SKM-1 treated with dmso at 0.1 percent for 144 hours (cell line): ENCODE data around the gene MMP7.
"Not testable (repeated sequence)": the region's sequence is repeated elsewhere in the genome, so short reads cannot be mapped to it uniquely, and the experiment has no call there.

Experiments used
- DNase-seq: peaks from one replicate; lab custom pipeline; 2025; ENCODE audit not compliant: unreplicated experiment; lab: John Stamatoyannopoulos, UW

Gene MMP7

GRCh38 chr11:102539567-102539966 lies 9.0 kb upstream of the MMP7 start:
- DNase-seq: no peak

GRCh38 chr11:102538932-102539331 lies 8.4 kb upstream of the MMP7 start:
- no peak for DNase-seq

GRCh38 chr11:102534261-102534872 lies 3.8 kb upstream of the MMP7 start:
- no peak for DNase-seq

DNA sequence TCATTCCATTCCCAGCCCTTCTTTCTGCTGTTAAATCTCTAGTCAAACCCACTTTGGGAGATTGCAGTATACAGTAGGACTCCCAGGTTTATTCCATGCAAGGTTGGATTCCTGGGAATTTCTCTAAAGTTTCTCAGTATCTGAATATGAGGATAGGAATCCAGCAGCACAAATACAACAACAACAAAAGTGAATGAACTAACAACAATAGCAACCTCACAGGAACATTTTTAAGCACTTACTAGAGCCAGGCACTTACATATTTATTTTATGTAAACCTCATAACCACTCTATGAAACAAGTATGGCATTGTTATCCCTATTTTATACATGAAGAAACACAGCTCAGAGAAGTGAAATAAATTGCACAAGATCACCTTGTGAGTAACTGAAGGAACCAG lies 1.9 kb downstream of the MMP7 start:
- DNase-seq: no peak

- DNase-seq: no peak
These were observed 2.9 kb downstream of the MMP7 start for GRCh38 chr11:102527684-102528083.

- DNase-seq: no peak
These were observed 3.5 kb downstream of the MMP7 start for GRCh38 chr11:102527041-102527440.

- no peak for DNase-seq
These were observed 6.7 kb downstream of the MMP7 start for GRCh38 chr11:102523887-102524286.

DNA sequence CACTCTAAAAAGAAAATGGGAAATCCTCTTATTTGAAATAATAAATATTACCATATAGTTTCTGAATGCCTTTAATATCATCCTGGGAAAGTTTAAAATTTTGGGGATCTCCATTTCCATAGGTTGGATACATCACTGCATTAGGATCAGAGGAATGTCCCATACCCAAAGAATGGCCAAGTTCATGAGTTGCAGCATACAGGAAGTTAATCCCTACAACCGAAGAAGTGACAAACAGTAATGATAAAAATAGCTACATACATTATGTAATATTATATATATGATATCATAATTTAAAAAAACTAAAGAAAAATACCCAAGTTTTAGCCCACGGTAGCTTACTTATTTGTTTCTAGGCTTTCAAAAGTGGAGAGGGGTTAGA lies 7.4 kb downstream of the MMP7 start:
- DNase-seq: no peak

DNA sequence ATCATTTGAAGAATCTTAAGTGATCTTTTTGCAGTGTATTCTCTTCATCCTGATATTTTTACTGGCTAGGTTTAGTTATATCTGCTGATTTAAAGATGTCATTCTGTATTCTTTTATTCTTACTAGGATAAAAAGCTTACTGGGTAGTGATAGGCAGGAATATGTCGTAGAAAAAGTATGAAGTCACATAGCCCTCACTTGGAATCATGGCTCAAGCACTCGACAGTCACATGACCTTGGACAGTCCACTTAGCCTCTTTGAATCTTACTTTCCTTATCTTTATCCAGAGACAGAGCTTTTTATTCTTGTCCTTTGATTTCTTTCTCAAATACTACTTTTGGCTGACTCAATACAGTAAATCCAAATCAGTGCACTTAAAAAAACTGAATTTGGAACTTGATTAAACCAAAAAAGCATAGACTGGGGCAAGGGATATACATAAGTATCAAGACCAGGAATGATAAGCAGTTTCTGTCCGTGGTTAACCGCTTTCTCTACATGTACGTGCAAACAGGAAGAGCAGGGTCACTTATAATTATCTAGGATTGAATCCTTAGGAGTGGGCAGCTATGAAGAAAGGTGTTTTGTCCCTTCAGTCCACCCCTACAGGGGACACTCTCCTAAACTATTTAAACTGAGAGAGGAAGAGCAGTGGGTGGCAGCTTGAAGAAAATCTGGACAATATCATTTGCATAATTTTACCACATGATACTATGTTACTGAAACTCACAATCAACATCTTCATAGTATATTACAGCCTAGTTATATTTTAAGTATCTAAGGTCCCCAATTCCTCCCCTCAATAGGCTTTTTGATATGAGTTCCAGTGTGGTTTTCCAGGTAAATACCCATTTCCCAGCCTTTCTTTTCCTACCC lies 8.0 kb downstream of the MMP7 start:
- DNase-seq: no peak

DNA sequence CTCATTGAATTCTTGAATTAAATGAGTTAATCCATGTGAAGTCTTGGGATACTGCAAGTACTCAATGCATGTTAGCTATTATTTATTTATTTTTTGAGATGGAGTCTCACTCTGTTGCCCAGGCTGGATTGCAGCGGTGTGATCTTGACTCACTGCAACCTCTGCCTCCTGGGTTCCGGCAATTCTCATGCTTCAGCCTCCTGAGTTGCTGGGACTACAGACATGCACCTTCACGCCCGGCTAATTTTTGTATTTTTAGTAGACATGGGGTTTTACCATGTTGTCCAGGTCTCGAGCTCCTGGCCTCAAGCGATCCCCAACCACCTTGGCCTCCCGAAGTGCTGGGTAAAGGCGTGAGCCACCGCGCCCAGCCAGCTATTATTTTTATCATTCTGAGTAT lies 9.4 kb downstream of the MMP7 start:
- no peak for DNase-seq

GRCh38 chr11:102520514-102520913 lies 10.0 kb downstream of the MMP7 start:
- DNase-seq: no peak

- no peak for DNase-seq
These were observed 12.1 kb downstream of the MMP7 start for GRCh38 chr11:102518296-102519094.

- no peak for DNase-seq
These were observed 12.9 kb downstream of the MMP7 start for GRCh38 chr11:102517670-102518069.

DNA sequence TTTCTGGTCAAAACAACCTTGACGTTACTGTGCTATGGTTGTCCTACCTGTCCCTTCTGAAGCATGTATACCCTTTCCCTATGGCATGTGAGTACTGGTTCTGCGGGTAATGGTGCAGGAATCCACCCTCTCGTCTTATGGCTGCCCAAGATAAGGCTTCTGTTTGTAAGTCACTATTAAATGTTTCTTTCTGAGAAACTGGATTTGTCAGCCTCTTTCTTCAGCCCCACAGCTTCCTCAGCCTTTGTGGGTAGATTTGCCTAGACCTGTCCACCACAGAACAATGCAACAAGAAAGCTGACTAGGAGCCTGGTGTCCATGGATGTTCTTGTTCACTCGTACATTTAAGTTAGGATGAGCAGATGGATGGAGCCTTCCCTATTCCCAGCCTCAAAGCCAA lies 14.4 kb downstream of the MMP7 start:
- no peak for DNase-seq

- no peak for DNase-seq
These were observed 16.7 kb downstream of the MMP7 start for GRCh38 chr11:102513869-102514268.

DNA sequence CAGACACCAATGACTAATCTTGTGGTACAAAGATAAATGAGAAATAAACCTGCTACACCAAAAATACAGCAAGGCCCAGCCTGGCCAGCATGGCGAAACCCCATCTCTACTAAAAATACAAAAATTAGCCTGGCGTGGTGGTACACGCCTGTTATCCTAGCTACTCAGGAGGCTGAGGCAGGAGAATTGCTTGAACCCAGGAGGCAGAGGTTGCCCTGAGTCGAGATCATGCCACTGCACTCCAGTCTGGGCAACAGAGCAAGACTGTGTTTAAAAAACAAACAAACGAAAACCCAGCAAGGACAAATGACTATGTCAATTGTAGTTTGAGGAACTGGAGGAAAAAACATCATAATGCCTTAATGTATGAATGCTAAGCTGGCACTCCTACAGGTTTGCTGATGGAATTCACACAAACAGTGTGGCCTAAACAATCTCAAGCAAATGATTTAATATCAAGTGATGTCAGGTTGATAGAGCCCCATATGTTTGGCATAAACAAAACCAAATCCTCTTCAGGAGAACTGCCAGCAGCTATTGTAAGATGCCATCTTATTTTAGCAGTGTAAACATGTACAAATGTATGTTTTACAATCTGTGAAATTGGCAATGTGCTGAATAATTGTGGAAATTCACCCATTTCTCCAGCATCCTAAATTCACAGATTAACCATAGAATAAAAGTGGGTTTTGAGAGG lies 20.0 kb downstream of the MMP7 start:
- DNase-seq: no peak

- not testable (repeated sequence) for DNase-seq
These were observed 27.7 kb downstream of the MMP7 start for GRCh38 chr11:102502831-102503230.

- no peak for DNase-seq
These were observed 29.7 kb downstream of the MMP7 start for GRCh38 chr11:102500829-102501228.

- DNase-seq: no peak
These were observed 30.6 kb downstream of the MMP7 start for GRCh38 chr11:102499931-102500330.

DNA sequence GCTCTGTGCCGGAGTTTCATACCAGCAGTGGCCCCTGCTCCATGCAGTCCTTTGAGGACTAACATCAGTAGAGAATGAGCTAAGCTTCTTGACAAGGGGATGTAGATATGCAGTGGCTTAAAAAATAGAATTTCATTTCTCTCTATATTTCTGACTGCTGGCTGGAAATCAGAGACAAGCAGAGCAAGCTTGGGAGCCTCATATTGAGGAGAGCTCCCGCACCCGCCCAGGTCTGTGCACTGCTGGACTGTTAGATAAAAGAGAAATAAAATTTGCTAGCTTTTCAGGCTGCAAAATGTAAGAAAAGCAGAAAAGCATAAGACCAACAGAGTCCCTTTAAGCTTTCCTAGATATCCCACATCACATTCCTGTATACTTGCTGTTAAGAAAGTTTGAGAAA lies 31.4 kb downstream of the MMP7 start:
- no peak for DNase-seq

GRCh38 chr11:102497061-102497460 lies 33.5 kb downstream of the MMP7 start:
- DNase-seq: no peak
